Fibroblast of peridontal ligament (primary cell): ENCODE data around the gene AKAP17A.

Experiments
- DNase-seq: peaks from one replicate; pipeline ENCODE4 v3.0.0-alpha.2; 2010; ENCODE audit errors: extremely low read depth

AKAP17A gene

DNA sequence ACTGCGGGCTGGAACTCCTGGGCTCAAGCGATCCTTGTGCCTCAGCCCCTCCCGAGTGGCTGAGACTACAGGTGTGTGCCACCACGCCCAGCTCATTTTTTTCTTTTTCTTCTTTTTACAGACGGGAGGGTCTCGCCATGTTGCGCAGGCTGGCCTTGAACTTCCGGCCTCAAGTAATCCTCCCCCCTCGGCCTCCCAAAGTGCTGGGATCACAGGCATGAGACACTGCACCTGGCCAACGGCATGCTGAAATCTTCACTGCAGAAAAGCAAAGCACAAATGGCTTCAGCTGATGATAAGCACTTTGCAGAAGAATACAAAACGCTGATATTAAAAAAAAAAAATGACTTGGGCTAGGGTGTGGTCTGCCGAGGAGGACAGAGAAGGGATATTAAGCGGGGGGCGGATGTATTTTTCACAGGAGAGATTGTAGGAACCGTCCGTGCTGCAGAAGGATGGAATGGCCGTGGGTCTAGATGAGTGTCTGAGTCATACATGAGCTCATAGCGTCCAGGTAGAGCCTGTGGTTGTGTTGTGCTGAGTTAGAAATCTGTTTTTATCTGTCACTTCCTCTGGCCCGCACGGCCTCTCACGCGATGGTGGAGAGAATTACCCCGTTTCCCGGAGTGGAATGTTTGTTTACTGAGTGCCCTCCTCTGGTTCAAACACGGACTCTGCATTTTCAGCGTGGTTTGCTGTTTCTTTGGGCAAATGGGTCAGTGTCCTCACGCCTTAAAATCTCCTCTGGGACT, 8.5 kb upstream of the AKAP17A start:
- no peak for DNase-seq

DNA sequence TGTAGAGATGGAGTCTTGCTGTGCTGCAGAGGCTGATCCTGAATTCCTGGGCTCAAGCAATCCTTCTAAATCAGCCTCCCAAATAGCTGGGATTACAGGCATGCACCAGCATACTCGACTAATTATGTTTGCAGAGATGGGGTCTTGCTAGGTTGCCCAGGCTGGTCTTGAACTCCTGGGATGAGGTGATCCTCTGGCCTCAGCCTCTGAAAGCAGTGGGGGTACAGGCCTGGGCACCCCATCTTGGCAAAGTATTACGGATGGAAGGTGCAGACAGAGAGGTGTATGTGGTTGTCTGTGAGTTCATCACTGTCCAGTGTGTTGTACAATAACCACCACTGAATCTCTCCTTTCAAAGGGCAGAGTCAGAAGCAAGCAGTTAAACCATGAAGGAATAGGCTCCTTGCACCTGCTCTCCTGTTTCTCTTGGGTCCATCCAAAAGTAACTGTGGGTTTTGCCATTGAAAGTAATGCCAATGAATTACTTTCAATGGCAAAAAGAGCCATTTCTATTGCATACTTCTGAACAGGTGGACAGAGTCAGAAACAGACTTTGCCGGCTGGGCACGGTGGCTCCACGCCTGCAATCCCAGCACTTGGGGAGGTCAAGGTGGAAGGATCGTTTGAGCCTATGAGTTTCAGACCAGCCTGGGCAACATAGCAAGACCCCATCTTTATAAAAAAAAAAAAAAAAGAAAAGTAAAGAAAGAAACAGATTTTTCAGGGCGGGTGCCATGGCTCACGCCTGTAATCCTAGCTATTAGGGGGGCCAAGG, 7.0 kb upstream of the AKAP17A start:
- DNase-seq = no peak

DNA sequence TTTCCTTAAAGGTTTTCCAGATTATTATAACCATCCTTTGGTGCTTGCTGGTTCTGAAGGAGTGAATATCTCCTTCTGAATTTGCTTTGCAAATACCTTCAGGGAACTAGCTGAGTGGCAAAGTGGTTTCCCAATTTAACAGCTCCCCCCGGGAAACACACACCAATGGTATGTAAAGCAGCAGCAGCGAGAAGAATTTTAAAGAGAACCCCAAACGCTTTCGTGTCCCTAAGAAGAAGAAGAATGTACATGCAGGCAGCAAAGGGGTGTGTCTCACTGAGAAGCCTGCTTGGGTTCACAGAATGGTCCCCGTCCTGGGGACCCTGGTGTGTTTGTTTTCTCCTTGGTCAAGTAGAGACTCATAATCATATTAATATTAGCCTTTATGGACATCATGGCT, 4.2 kb upstream of the AKAP17A start:
- DNase-seq = peak; percentile 3

DNA sequence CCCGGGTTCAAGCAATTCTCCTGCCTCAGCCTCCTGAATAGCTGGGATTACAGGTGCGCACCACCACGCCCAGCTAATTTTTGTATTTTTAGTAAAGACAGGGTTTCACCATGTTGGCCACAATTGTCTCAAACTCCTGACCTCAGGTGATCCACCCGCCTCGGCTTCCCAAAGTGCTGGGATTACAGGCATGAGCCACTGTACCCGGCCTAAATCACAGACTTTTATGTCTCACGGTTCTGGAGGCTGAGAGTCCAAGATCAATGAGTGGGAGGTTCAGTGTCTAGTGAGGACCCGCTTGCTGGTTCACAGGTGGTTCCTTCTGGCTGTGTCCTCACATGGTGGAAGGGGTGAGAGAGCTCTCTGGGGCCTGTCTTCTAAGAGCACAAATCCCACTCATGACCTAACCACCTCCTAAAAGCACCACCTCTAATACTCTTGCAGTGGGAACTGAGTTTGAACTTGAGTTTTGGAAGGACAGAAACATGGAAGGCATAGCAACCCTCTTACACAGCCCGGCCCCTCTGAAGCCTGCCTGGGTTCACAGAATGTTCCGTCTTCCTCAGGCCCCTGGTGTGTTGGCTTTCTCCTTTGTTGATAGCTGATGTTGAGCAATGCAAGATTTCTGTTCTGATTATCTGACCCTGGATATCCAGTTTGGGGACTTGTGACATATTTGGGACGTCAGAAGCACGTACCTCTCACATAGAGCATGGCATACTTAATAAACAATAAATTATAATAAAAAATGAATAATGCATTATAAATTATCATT, 1.9 kb upstream of the AKAP17A start:
- DNase-seq = no peak

DNA sequence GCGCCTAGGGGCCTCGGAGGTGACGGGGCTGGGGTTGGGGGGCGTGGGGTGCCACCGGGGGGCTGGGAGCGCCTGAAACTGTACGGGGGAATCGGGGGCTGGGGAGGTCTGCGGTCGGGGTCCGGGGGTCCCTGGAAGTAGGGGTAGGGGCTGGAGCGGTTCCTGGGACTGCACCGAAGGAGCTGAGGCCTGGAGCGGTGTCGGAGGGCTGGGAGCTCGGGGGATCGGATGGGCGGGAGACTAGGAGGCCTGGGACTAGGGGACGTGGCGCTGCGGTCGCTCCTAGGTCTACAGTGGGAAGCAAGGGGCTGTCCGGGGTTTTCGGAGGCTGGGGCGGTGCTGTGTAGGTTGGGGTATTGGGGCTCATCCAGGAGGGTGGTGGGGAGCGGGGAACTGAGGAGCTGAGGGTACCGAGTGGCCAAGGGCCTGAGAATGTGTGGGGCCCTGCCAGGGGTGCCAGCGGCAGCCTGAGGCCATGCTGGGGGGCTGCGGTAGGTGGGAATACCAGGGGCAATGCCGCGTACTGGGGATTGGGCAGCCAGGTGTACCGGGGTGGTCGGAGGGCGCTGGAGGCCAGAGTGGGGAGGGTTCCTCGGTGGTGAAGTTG, 562 bp downstream of the AKAP17A start:
- DNase-seq = no peak

DNA sequence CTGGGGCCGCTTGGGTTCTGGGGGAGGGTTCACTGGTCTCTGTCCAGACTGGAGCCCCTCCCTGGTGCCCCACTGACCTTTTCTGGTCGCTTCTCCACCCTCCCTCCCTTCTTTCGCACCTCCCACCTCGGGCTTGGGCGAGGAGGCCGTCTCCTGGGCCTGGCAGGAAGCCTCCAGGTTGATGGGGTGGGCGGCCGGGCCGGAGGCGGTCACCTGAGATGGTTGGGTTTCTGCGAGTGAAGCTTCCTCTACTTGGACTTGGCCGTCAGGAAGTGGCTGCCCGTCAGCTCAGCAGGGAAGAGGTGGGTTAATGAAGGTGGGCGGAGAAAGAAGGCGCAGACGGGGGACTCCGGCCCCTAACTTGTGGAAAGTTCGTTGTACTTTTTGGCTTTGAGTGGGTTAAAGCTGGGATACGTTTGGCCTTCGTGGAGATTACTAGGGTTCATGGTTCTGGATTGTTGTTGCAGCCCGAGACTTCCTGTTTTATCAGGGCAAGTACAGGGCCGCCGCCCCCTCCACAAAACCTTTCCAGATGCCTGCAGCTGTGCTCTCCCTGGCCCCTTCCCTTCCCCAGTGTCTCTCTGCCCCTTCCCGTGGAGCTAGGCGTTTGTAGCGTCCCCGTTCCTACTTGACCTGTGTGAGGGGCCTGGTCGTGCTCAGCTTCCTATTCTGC, 1.2 kb downstream of the AKAP17A start:
- DNase-seq = peak; percentile 24

DNA sequence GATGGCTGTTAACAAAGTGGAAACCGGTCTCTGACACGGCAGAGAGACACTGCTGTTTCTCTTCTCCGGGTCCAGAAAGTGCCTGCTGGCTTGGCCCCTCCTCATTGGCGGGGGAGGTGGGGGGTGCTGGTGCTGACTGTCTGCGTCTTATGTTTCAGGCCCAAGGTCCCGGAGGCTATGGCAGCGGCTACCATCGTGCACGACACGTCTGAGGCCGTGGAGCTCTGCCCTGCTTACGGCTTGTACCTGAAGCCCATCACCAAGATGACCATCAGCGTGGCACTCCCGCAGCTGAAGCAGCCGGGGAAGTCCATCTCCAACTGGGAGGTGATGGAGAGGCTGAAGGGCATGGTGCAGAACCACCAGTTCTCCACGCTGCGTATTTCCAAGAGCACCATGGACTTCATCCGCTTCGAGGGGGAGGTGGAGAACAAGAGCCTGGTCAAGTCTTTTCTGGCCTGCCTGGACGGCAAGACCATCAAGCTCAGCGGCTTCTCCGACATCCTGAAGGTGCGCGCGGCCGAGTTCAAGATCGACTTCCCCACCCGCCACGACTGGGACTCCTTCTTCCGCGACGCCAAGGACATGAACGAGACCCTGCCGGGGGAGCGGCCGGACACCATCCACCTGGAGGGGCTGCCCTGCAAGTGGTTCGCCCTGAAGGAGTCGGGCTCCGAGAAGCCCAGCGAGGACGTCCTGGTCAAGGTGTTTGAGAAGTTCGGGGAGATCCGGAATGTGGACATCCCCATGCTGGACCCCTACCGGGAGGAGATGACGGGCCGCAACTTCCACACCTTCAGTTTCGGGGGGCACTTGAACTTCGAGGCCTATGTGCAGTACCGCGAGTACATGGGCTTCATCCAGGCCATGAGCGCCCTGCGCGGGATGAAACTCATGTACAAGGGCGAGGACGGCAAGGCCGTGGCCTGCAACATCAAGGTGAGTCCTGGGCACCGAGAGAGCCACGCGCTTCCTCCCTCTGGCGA, 2.2 kb downstream of the AKAP17A start:
- DNase-seq = no peak

DNA sequence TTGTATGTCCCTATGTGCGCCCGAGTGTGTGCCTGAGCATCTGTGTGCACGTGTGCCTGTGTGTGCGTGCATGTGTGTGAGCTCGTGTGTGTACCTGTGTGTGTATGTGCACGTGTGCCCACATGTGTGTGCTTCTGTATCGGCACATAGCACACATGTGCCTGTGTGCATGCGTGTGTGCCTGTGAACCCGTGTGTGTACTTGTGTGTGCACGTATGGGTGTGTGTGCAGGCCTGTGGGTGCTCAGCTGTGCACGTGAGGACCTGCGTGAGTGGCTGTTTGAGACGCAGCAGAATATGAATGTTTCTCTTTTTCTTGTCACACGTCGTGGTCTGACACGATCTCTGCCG, 4.3 kb downstream of the AKAP17A start:
- DNase-seq = no peak

DNA sequence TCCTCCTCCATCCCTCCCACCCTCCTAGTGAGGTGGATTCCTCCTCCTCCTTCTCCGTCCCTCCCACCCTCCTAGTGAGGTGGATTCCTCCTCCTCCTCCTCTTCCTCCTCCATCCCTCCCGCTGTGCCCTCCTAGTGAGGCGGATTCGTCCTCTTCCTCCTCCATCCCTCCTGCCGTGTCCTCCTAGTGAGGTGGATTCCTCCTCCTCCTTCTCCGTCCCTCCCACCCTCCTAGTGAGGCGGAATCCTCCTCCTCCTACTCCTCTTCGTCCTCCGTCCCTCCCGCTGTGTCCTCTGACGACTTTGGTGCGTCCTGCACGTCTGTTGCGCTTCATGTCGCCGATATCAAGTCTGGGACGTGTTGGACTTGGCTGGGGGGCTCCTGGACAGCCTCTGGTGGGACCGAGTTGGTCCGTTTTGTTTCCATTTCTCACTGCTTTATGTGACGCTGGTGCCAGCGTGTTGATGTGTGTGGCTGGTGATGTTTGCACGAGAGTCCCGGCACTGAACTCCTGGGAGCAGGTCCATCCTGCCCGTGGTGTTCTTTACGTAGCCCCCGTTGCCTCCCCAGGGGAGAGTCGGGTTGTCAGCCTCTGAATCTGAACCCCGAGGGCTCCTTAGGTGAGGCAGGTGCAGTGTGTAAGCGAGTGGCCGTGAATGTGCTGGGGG, 5.4 kb downstream of the AKAP17A start:
- no peak for DNase-seq

DNA sequence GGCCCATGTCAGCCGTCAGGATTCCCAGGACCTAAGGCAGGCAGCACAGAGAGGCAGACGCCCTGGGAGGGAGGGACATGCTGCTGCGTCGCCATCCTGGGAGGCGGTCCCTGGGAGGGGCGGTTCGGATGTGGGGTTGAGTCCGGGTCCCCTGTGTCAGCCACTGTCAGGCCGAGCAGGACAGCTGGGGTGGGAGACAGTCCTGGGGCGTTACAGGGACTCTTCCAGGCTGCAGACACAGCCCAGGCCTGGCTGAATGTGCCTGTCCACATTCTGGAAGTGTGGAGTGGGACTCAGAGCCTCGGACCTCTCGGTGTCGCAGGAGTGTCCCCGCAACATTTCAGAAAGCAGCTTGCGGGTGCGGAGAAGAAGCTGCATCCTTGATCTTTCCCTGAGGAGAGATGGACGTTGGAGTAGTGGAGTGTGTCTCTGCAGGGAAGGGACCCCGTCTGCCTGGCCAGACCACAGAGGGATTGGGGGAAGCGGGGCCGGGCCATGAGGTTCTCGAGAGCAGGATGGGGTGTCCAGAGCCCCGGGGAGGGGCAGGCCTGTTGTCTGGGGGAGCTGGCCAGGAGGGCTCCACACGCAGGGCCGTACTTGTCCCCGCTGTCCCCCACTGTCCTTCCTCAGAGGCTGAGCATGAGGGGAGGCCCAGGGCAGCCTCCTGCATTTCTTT, 6.1 kb downstream of the AKAP17A start:
- DNase-seq = no peak

DNA sequence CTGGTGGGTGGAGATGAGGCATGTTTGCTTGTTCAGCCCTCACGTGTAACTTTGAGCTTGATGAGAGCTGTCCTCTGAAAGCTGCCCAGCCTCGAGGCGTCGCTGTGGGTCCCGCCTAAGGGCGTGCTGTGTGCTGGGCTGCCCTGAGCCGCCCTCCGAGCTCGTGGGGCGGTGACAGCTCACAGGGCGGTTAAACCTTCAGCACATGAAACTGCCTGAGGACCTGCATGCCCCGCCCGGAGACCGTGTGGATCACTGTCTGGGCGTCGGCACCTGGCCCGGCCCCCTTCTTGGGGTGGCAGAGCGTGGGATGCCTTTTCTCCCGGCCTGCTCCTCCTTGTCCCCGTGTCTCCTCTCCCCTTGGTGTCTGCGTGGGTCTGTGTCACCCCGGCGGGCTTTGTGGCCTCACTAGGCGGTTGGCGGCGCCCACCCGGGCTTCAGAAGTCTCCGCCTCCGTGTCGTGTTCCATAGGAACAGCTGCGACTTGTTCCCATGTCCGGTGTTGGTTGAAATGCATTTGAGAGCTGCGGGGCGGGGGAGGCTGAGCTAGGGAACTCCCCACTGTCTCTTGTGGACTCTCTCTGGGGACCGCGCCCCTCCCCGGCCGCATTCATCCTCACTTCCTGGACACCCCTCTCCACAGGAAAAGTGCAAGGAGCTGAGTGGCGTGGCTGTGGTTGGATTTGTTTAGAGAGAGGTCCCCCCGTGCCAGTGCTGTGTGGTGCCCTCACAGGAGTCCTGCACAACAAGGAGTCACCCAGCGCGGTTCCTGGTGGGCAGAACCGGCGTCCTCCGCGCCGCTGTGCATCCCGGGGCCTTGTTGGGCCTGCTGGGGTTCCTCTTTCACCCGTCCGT, 6.8 kb downstream of the AKAP17A start:
- no peak for DNase-seq

DNA sequence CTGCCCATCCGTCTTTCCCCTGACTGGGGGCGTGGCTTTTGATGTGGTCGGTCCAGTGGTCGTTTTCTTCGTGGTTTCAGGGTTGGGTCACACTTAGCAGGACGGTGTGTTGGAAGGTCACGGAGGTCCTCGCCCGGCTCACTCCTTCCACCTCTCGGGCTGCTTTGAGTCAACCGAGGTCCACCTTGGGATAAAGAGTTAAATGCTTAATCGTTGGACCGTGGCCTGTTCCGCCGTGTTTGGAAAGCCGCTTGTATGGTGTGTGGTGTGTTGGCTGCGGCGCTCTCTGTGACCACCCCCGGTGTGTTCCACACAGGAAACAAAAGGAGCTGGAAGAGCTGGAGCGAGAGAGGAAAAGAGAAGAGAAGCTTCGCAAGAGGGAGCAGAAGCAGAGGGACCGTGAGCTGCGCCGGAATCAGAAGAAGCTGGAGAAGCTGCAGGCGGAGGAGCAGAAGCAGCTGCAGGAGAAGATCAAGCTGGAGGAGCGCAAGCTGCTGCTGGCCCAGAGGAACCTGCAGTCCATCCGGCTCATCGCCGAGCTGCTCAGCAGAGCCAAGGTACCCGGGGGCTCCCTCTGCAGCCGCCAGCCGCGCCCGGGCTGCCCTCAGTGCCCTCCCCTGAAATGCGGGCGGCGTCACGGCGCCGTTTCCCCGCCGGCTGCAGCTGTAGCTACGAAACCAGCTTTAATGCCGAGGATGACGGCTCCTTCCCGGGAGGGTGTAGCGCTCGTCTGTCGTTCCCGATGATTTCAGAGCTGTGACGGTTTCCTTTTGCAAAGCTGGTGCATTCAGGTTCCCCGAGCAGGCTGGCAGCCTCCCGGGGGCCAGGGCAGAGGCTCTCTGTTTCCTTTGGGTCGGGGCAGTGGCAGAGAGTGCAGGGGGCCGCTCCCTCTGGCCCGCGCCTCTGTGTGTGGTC, 7.7 kb downstream of the AKAP17A start:
- DNase-seq = no peak

DNA sequence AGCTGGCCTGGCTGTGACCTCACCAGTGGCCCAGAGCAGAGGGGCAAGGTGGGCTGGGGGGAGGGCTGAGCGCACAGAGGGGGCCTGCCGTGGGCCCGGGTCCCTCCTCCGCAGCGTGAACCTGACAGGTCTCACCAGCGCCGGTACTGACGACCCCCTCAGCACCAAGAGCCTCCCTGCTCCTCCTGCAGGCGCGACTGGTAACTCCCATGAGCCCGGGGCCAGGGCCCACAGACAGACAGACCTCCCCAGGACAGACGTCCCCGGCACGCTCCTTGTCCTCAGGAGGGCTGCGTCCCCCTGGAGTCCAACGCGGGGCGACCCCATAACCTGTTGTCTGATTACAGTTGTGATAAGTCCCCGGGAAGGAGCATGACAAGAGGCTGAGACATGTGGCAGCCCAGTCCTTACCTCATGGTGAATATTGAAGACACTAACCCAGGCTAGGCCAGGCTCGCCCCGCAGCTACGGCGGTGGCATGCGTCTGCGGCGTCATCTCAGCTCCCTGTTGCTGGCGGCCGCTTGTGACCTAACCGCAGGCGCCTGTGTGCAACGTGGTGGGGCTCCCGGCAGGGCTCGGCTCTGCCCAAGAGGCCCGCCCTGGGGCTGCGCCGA, 8.5 kb downstream of the AKAP17A start:
- DNase-seq = no peak

DNA sequence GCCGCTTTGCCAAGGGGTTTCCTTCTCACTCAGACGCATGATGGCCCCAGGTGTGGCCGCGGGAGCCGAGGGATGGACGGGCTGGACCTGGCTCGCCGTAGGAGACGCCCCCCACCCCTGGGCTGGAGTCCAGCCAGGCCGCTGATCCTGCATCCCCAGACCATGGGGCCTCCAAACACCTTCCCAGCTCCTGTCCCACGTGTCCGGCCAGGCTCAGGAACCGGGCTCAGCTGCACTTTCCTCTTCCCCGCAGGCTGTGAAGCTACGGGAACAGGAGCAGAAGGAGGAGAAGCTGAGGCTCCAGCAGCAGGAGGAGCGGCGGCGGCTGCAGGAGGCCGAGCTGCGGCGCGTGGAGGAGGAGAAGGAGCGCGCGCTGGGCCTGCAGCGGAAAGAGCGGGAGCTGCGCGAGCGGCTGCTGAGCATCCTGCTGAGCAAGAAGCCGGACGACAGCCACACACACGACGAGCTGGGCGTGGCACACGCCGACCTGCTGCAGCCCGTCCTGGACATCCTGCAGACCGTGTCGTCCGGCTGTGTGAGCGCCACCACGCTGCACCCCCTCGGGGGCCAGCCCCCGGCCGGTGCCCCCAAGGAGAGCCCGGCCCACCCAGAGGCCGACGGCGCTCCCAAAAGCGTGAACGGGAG, 9.1 kb downstream of the AKAP17A start:
- no peak for DNase-seq

DNA sequence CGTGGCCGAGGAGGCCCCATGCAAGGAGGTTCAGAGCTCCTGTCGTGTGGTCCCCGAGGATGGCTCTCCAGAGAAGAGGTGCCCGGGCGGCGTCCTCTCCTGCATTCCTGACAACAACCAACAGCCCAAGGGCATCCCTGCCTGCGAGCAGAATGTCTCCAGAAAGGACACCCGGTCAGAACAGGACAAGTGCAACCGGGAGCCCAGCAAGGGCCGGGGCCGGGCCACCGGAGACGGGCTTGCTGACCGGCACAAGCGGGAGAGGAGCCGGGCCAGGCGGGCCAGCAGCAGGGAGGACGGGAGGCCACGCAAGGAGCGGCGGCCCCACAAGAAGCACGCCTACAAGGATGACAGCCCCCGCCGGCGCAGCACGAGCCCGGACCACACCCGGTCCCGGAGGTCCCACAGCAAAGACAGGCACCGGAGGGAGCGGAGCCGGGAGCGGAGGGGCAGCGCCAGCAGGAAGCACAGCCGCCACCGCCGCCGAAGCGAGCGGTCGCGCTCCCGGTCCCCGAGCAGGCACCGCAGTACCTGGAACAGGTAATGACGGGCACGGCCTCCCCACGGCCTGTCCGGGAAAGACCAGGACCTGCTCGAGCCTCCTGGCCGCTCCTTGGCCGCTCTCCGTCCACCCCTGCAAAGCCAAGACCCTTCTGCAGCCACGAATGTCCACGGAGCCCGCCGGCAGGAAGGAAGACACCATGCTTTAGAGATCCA, 9.8 kb downstream of the AKAP17A start:
- DNase-seq = no peak

DNA sequence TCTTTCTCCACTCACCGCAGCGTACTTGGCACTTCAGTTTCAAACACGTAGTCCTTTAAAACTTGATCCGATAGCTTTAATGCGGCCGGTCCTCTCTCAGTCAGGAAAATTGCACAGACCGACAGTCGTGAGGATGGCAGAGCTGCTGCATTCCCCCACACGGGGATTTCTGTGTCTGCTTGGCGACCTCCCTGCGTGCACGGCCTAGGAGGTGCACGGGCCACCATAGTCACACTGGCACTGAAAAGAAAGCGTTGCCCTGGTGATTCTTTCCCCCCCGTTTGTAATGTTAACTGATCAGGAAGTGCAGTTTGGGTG, 10.3 kb downstream of the AKAP17A start:
- no peak for DNase-seq
